SJSA1 (cell line): ENCODE results near the gene FTH1. TPM values are rescaled to one million over a fixed set of nuclear protein-coding genes. Genes with fewer than 3 reads are reported as not detected.
"Not testable (repeated sequence)": the region's sequence is repeated elsewhere in the genome, so short reads cannot be mapped to it uniquely, and the experiment has no call there.

Source experiments
- DNase-seq, 2 experiments: peaks; one replicate each; pipeline ENCODE4 v3.0.0-alpha.2; 2015 to 2020; ENCODE audit warnings: low spot score in 2 of 2, low read depth in 1 of 2
- H3K27ac ChIP-seq: fragments of 250-450 bp; sonication (Bioruptor Pico); 2 replicates; pipeline ENCODE4 v1.5.1; 2020; ENCODE audit warnings: mild to moderate bottlenecking, moderate library complexity
- H3K27me3 ChIP-seq: fragments of 250-450 bp; sonication (Bioruptor Pico); replicated peaks from 2 replicates; pipeline ENCODE4 v1.5.1; 2020; ENCODE audit warnings: mild to moderate bottlenecking, moderate library complexity
- H3K36me3 ChIP-seq: fragments of 250-450 bp; sonication (Bioruptor Pico); 2 replicates; pipeline ENCODE4 v1.5.1; 2020; ENCODE audit warnings: mild to moderate bottlenecking
- H3K4me1 ChIP-seq: fragments of 250-450 bp; sonication (Bioruptor Pico); replicated peaks from 2 replicates; pipeline ENCODE4 v1.6.1; 2021; ENCODE audit warnings: mild to moderate bottlenecking
- H3K4me3 ChIP-seq: fragments of 250-450 bp; sonication (Bioruptor Pico); 2 replicates; pipeline ENCODE4 v1.5.1; 2020; ENCODE audit warnings: mild to moderate bottlenecking
- H3K9me3 ChIP-seq: fragments of 250-450 bp; sonication (Bioruptor Pico); replicated peaks from 2 replicates; pipeline ENCODE4 v1.5.1; 2020; ENCODE audit warnings: mild to moderate bottlenecking
- total RNA-seq: library from RNA; depleted of rRNA; stranded (reverse); fragments of >200 nt; shearing (Covaris generic); gene quantifications from 2 replicates; pipeline ENCODE4 v1.2.3, GENCODE V29; 2014

FTH1 gene
- total RNA-seq, 1 experiment from 2014 or later, result 707 TPM

- no peak overlapping the region for H3K4me3 ChIP-seq
- no peaks in the 10 kb centered on the region for H3K27me3 ChIP-seq
- H3K36me3 ChIP-seq, result no peaks in the 10 kb centered on the region
- H3K27ac ChIP-seq, result peak overlapping the region; percentile 98
- peaks cover 52% of the 10 kb centered on the region for H3K4me1 ChIP-seq
- DNase-seq, result peak in 1 of 2 experiments; percentile 44
- H3K9me3 ChIP-seq, result no peaks in the 10 kb centered on the region
Observed at GRCh38 chr11:61973476-61974162, 6.2 kb upstream of the FTH1 start.

- H3K9me3 ChIP-seq, result no peaks in the 10 kb centered on the region
- peak; percentile 75 to 92 for DNase-seq
- no peaks in the 10 kb centered on the region for H3K36me3 ChIP-seq
- H3K4me3 ChIP-seq, result no peak overlapping the region
- H3K27me3 ChIP-seq, result no peaks in the 10 kb centered on the region
- H3K4me1 ChIP-seq, result peaks cover 59% of the 10 kb centered on the region
- peak overlapping the region; percentile 98 for H3K27ac ChIP-seq
Observed at GRCh38 chr11:61972672-61973475, 5.4 kb upstream of the FTH1 start.

DNA sequence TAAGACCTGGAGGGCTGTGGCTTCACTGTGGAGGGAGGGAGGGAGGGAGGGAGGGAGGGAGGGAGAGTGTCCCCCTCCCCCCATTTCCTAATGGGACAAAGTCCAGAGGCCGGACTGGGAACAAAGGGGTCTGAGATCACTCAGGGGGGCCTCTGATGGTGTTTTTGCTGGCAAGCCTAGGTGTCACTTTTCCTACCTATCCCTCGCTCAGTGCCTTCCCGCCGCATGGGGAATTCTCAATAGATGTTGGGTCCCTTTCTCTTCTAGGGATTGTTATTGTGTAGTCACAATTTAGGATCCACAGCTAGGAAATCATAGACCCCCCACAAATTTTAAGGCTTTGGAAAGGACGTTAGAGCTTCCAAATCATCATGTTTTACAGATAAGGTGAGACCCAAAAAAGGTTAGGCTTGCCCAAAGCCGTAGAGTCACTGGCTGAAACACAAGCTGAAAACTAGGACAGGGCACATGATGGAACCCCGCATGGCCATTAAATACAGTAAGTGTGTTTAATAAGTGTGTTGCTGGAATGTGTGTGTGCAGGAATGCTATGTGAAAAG, 4.8 kb upstream of the FTH1 start:
- Histone ChIP-seq H3K36me3 (peaks cover 2% of the 10 kb centered on the region), H3K9me3 (no peaks in the 10 kb centered on the region), H3K4me1 (peaks cover 59% of the 10 kb centered on the region), H3K27ac (peak overlapping the region; percentile 98), H3K27me3 (no peaks in the 10 kb centered on the region), H3K4me3 (no peak overlapping the region)
- no peak for DNase-seq

DNA sequence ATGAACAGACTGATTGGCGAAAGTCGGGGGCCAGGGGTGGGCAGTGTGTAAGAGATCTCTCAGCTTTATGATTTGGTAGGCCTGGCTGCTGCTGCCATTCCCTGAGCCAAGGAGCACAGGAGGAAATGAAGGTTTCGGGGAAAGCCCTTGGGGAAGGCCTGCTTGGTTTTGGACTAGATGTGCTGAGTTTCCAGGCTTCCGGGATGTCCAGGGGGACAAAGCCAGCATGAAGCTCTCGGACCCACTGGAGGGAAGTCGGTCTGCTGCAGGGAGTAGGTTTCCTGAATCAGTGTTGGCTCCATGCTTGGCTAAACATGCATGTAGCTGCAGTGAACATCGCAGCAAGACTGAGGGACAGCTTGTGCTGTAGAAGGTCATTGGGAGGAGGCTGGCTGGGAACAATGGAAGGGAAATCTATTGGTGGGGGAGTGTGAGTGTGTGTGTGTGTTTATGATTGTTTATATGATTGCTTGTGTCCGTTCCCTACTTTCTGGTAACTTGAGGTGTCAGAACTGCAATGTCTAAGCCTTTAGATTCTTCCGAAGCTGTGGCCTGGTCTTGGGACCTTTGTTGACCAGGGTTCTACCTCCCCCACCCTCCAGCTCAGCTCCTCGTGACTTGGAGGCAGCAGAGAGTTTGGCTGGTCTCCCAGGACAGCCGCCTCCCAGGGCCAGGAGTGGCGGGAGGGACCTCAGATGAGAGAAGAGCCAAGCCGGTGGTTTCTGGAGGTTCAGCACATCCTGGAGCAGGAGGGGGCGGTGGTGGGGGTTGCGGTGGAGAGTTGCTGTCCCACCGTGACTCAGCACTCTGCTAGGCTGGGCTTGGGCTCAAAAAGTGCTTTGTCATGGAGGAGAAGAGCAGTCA, 4.0 kb upstream of the FTH1 start:
- DNase-seq, result peak; percentile 100
- Histone ChIP-seq H3K4me1 (peaks cover 59% of the 10 kb centered on the region), H3K4me3 (no peak overlapping the region), H3K36me3 (peaks cover 10% of the 10 kb centered on the region), H3K27me3 (no peaks in the 10 kb centered on the region), H3K9me3 (no peaks in the 10 kb centered on the region), H3K27ac (peak overlapping the region; percentile 98)

- DNase-seq, result peak in 1 of 2 experiments; percentile 67
- no peaks in the 10 kb centered on the region for H3K9me3 ChIP-seq
- peaks cover 24% of the 10 kb centered on the region for H3K36me3 ChIP-seq
- no peak overlapping the region for H3K4me3 ChIP-seq
- no peaks in the 10 kb centered on the region for H3K27me3 ChIP-seq
- H3K27ac ChIP-seq, result peak overlapping the region; percentile 98
- H3K4me1 ChIP-seq, result peaks cover 65% of the 10 kb centered on the region
Observed at GRCh38 chr11:61969838-61970662, 2.6 kb upstream of the FTH1 start.

DNA sequence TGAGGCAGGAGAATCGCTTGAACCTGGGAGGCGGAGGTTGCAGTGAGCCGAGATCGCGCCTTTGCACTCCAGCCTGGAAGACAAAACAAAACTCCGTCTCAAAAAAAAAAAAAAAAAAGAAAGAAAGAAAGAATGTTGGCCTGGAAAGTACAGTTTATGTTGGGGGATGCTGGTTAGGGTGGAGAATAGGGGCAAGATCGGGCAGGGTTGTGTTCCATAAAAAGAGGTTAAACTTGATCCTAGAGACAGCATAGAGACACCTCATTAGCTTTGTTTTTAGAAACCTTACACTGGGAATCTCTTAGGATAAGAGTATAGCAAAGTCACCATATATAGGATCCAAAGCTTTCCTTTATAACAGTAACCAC, 1.9 kb upstream of the FTH1 start:
- H3K4me1 ChIP-seq, result peaks cover 72% of the 10 kb centered on the region
- no peaks in the 10 kb centered on the region for H3K27me3 ChIP-seq
- H3K9me3 ChIP-seq, result no peaks in the 10 kb centered on the region
- no peak overlapping the region for H3K4me3 ChIP-seq
- peak overlapping the region; percentile 98; the same call in 1 of the 2 replicates for H3K27ac ChIP-seq
- H3K36me3 ChIP-seq, result peaks cover 31% of the 10 kb centered on the region
- DNase-seq, result no peak

DNA sequence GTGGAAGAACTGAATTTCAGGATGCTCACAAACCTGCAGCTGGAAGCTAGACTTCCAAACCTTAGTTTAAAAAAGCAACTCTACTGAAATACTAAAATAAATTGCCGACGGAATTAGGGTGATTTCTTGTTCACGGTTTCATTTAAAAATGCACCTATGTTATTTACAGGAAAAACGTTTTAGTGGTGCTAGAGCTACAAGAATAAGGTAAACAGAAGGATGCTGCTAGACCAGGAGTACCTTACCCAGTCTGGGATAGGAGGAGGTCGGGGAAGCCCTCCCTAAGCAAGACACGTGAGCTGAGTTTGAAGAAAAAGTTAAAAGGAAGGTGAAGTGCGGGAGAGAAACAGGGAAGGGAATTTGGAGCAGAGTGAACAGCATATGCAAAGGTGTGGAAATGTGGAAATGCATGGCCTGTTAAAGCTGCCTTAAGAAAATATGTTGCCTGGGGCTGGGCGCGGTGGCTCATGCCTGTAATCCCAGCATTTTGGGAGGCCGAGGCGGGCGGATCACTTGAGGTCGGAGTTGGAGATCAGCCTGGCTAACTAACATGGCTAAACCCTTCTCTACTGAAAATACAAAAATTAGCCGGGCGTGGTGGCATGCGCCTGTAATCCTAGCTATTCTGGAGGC, 1.4 kb upstream of the FTH1 start:
- Histone ChIP-seq H3K4me1 (peaks cover 74% of the 10 kb centered on the region), H3K9me3 (no peaks in the 10 kb centered on the region), H3K27ac (peak overlapping the region; percentile 88), H3K27me3 (no peaks in the 10 kb centered on the region), H3K4me3 (peak overlapping the region; percentile 88), H3K36me3 (peaks cover 36% of the 10 kb centered on the region)
- DNase-seq, result peak in 1 of 2 experiments; percentile 42

- peak overlapping the region; percentile 88 for H3K4me3 ChIP-seq
- peaks cover 43% of the 10 kb centered on the region for H3K36me3 ChIP-seq
- H3K27me3 ChIP-seq, result no peaks in the 10 kb centered on the region
- peaks cover 67% of the 10 kb centered on the region for H3K4me1 ChIP-seq
- DNase-seq, result peak; percentile 77 to 78
- H3K27ac ChIP-seq, result peak overlapping the region; percentile 88
- H3K9me3 ChIP-seq, result no peaks in the 10 kb centered on the region
Observed at GRCh38 chr11:61967924-61968757, 707 bp upstream of the FTH1 start.

DNA sequence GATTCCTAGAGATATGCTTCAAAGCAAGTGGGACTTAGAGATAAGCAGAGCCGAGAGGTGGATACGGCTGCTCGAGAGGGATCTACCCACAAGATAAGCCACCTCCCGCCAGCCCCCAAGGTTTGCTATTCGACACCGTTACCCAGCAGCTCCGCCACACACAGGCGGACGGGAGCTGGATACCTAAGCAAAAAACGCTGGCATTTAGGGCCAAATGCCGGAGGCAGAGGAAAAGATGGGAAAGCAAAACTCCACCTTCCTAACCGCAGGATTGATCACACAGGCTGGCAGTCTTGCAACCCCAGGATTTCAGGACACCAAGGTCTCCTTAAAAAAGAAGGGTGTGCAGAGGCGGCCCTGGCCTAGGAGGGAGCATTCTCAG, 709 bp downstream of the FTH1 start:
- no peaks in the 10 kb centered on the region for H3K27me3 ChIP-seq
- peaks cover 56% of the 10 kb centered on the region for H3K36me3 ChIP-seq
- peak; percentile 61 to 65 for DNase-seq
- peaks cover 54% of the 10 kb centered on the region for H3K4me1 ChIP-seq
- peak overlapping the region; percentile 88 for H3K27ac ChIP-seq
- no peaks in the 10 kb centered on the region for H3K9me3 ChIP-seq
- peak overlapping the region; percentile 88 for H3K4me3 ChIP-seq

DNA sequence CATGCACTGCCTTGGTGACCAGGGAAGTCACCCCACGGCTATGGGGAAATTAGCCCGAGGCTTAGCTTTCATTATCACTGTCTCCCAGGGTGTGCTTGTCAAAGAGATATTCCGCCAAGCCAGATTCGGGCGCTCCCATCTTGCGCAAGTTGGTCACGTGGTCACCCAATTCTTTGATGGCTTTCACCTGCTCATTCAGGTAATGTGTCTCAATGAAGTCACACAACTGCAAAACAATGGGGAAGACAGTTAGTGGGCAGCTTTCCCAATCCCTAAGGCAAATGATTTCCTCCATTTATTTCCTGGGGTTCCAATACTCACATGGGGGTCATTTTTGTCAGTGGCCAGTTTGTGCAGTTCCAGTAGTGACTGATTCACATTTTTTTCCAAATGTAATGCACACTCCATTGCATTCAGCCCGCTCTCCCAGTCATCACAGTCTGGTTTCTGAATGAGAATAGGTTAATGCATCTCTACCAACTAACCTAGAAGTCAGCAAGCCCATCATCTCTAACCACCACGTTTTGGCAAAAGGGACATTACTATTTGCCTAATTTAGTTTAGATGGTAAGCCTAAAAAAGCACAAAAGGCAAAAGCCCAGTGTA, 2.7 kb downstream of the FTH1 start:
- not testable (repeated sequence) for H3K27ac ChIP-seq, H3K9me3 ChIP-seq, H3K27me3 ChIP-seq, DNase-seq
- peak overlapping the region; percentile 88 for H3K4me3 ChIP-seq
- peaks cover 56% of the 10 kb centered on the region for H3K36me3 ChIP-seq
- H3K4me1 ChIP-seq, result peaks cover 35% of the 10 kb centered on the region

DNA sequence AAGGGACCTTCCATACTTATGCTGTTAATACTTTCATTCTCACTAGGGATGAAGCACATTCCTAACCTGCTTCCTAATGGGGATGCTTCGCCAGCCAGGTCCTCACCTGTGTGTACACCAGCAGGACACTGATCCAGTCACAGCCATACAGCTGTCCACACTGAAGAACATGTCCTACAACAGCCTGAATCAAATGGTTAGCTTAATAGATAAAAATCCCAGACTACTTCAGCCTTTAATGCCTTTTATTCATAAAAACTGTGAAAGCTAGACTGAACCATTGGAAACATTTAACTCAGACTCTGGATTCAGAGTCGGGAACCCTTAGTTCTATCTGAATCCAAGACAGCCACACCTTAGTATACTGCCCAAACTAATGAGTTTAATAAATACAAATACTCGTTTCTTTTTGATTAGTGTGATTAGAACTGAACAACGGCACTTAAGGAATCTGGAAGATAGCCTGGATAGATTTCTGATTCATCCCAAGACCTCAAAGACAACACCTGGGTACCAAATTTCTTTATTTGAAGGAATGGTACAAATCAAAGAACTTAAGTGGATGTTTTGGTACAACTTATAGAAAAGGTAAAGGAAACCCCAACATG, 3.3 kb downstream of the FTH1 start:
- Histone ChIP-seq H3K9me3 (no peaks in the 10 kb centered on the region), H3K27ac (no peak overlapping the region), H3K4me1 (peaks cover 29% of the 10 kb centered on the region), H3K27me3 (no peaks in the 10 kb centered on the region), H3K4me3 (no peak overlapping the region), H3K36me3 (peaks cover 56% of the 10 kb centered on the region)
- DNase-seq, result peak in 1 of 2 experiments; percentile 25
